GM23338 (cell line): ENCODE results near the gene COBL. TPM values are rescaled to one million over a fixed set of nuclear protein-coding genes. Genes with fewer than 3 reads are reported as not detected.
A peak's percentile ranks its signal among the peaks of the same experiment; 100 is the strongest.

ENCODE experiments used
- ATAC-seq: fragments of 200-7000 bp; cut with Tn5 transposase; 3 replicates; pipeline ENCODE4 v1.9.1; 2020
- DNase-seq: peaks from one replicate; pipeline ENCODE4 v3.0.0-alpha.2; 2015; ENCODE audit warnings: low spot score
- H2AFZ ChIP-seq: fragments of 200-600 bp; sonication (generic); 2 replicates; pipeline ENCODE4 v1.8.0; 2016; ENCODE audit warnings: antibody characterized with exemption, mild to moderate bottlenecking, moderate library complexity
- H3F3A ChIP-seq: fragments of 200-600 bp; sonication (generic); replicated peaks from 2 replicates; pipeline ENCODE4 v1.8.0; 2017; ENCODE audit warnings: antibody characterized with exemption, mixed run types, low read depth
- H3K27ac ChIP-seq: fragments of 200-600 bp; sonication (generic); 2 replicates; pipeline ENCODE4 v1.6.1; 2016; ENCODE audit warnings: low read depth
- H3K27me3 ChIP-seq: fragments of 200-600 bp; sonication (generic); 2 replicates; pipeline ENCODE4 v1.8.0; 2016; ENCODE audit warnings: mild to moderate bottlenecking, mixed run types, moderate library complexity; ENCODE audit not compliant: insufficient read depth
- H3K36me3 ChIP-seq: fragments of 200-600 bp; sonication (generic); 2 replicates; pipeline ENCODE4 v1.8.0; 2016; ENCODE audit warnings: mild to moderate bottlenecking; ENCODE audit not compliant: insufficient read depth
- H3K4me1 ChIP-seq: fragments of 200-600 bp; sonication (generic); 2 replicates; pipeline ENCODE4 v1.8.0; 2016; ENCODE audit warnings: mild to moderate bottlenecking, moderate library complexity; ENCODE audit not compliant: insufficient read depth
- H3K4me2 ChIP-seq: fragments of 200-600 bp; sonication (generic); 2 replicates; pipeline ENCODE4 v1.7.1; 2017; ENCODE audit warnings: mixed run types
- H3K4me3 ChIP-seq: fragments of 200-600 bp; sonication (generic); 2 replicates; pipeline ENCODE4 v1.6.1; 2016; ENCODE audit warnings: mixed run types
- H3K79me2 ChIP-seq: fragments of 200-600 bp; sonication (generic); replicated peaks from 2 replicates; pipeline ENCODE4 v1.8.0; 2017; ENCODE audit warnings: mild to moderate bottlenecking; ENCODE audit not compliant: insufficient read depth
- H3K9me2 ChIP-seq: fragments of 200-600 bp; sonication (generic); 2 replicates; pipeline ENCODE4 v1.8.0; 2017; ENCODE audit not compliant: insufficient read depth
- H4K20me1 ChIP-seq: fragments of 200-600 bp; sonication (generic); replicated peaks from 2 replicates; pipeline ENCODE4 v1.8.0; 2017; ENCODE audit warnings: mild to moderate bottlenecking; ENCODE audit not compliant: insufficient read depth
- H3K27ac Mint-ChIP-seq: 2 replicates; pipeline ENCODE4 v1.8.0; 2020; ENCODE audit warnings: inconsistent platforms, mild to moderate bottlenecking, moderate library complexity, mixed read lengths
- H3K27me3 Mint-ChIP-seq: 3 replicates; pipeline ENCODE4 v1.8.0; 2022; ENCODE audit warnings: low read depth, mild to moderate bottlenecking, moderate library complexity, mixed read lengths, inconsistent platforms; ENCODE audit not compliant: insufficient read depth, poor library complexity
- H3K36me3 Mint-ChIP-seq: 3 replicates; pipeline ENCODE4 v1.8.0; 2021; ENCODE audit warnings: low read depth, mild to moderate bottlenecking, inconsistent platforms, moderate library complexity, mixed read lengths
- H3K4me1 Mint-ChIP-seq: 3 replicates; pipeline ENCODE4 v1.8.0; 2020; ENCODE audit warnings: mild to moderate bottlenecking, inconsistent platforms, mixed read lengths
- H3K4me3 Mint-ChIP-seq: 3 replicates; pipeline ENCODE4 v1.8.0; 2021; ENCODE audit warnings: moderate library complexity, mild to moderate bottlenecking, inconsistent platforms, mixed read lengths
- H3K9me3 Mint-ChIP-seq: 3 replicates; pipeline ENCODE4 v1.8.0; 2020; ENCODE audit warnings: moderate library complexity, mild to moderate bottlenecking, inconsistent platforms, mixed read lengths
- CREB1 ChIP-seq: fragments of 250-450 bp; sonication (Bioruptor Pico); IDR thresholded peaks from 2 replicates; pipeline ENCODE4 v1.5.0; 2020; ENCODE audit warnings: low read depth, mild to moderate bottlenecking, moderate library complexity
- EZH2phosphoT487 ChIP-seq: fragments of 200-600 bp; sonication (generic); IDR thresholded peaks from one replicate; pipeline ENCODE4 v1.8.1; 2018; ENCODE audit warnings: antibody characterized with exemption; ENCODE audit not compliant: unreplicated experiment
- JUNB ChIP-seq: IDR thresholded peaks from one replicate; pipeline ENCODE4 v1.6.1; 2016; ENCODE audit warnings: antibody characterized with exemption; ENCODE audit not compliant: unreplicated experiment
- NANOG ChIP-seq: IDR thresholded peaks from 2 replicates; pipeline ENCODE4 v1.6.1; 2016; ENCODE audit warnings: antibody characterized with exemption, borderline replicate concordance
- POLR2AphosphoS5 ChIP-seq: IDR thresholded peaks from 2 replicates; pipeline ENCODE4 v1.6.1; 2016; ENCODE audit warnings: antibody characterized with exemption, low read depth
- REST ChIP-seq: IDR thresholded peaks from one replicate; pipeline ENCODE4 v1.6.1; 2018; ENCODE audit warnings: antibody characterized with exemption; ENCODE audit not compliant: unreplicated experiment
- STAT1 ChIP-seq: IDR thresholded peaks from one replicate; pipeline ENCODE4 v1.6.1; 2016; ENCODE audit warnings: antibody characterized with exemption; ENCODE audit not compliant: unreplicated experiment
- ZNF114 ChIP-seq: fragments of 250-450 bp; sonication (Bioruptor Pico); IDR thresholded peaks from 2 replicates; pipeline ENCODE4 v1.5.0; 2020; ENCODE audit warnings: mild to moderate bottlenecking, moderate library complexity
- ZNF331 ChIP-seq: fragments of 250-450 bp; sonication (Bioruptor Pico); IDR thresholded peaks from 2 replicates; pipeline ENCODE4 v1.5.0; 2020; ENCODE audit warnings: low read depth, mild to moderate bottlenecking, moderate library complexity
- ZNF462 ChIP-seq: fragments of 250-450 bp; sonication (Bioruptor Pico); IDR thresholded peaks from 2 replicates; pipeline ENCODE4 v1.5.0; 2020; ENCODE audit warnings: mild to moderate bottlenecking, moderate library complexity
- polyA plus RNA-seq: library from polyadenylated mRNA; unstranded; fragments of >200 nt; fragmentation: Nextera tagmentation; extraction: Ambion mirVana; gene quantifications from 2 replicates; pipeline ENCODE4 v1.2.1, GENCODE V29; 2016
- total RNA-seq: library from RNA; depleted of rRNA; stranded (reverse); fragments of >200 nt; shearing (Covaris generic); gene quantifications from 2 replicates; pipeline ENCODE4 v1.2.3, GENCODE V29; 2014

Gene COBL
- total and polyA plus RNA-seq, 2 experiments from 2014 or later, result 18.3 to 51.9 TPM

GRCh38 chr7:51307651-51308210 is 8.9 kb downstream of the COBL start (continued):
- TF ChIP-seq ZNF462 (CRISPR knock-in tag) (no peak), ZNF331 (CRISPR knock-in tag) (no peak), CREB1 (CRISPR knock-in tag) (no peak), STAT1 (no peak), JUNB (no peak)

GRCh38 chr7:51306761-51307160 is 9.8 kb downstream of the COBL start:
- Histone ChIP-seq H3K4me1 (peaks cover 62% of the 10 kb centered on the region), H3K27ac (peak overlapping the region; percentile 47), H3K36me3 (no peaks in the 10 kb centered on the region), H3K4me3 (no peak overlapping the region), H3F3A (0 out of 2 replicates have a peak, but pooled peaks cover 6% of the 10 kb centered on the region), H3K9me2 (no peaks in the 10 kb centered on the region), H3K27me3 (no peaks in the 10 kb centered on the region), H2AFZ (no peak overlapping the region), H3K79me2 (peaks cover 100% of the 10 kb centered on the region), H4K20me1 (peaks cover 52% of the 10 kb centered on the region), H3K4me2 (no peak overlapping the region; the same call in 1 of the 2 replicates)
- Mint-ChIP-seq H3K27ac (no peak overlapping the region), H3K27me3 (peaks cover 8% of the 10 kb centered on the region), H3K4me3 (no peak overlapping the region), H3K4me1 (peaks cover 60% of the 10 kb centered on the region), H3K9me3 (no peaks in the 10 kb centered on the region), H3K36me3 (no peaks in the 10 kb centered on the region; the same call in 2 of the 3 replicates)
- DNase-seq (no peak), ATAC-seq (no peak)
- TF ChIP-seq ZNF331 (CRISPR knock-in tag) (no peak), ZNF114 (CRISPR knock-in tag) (no peak), EZH2phosphoT487 (no peak), NANOG (no peak), JUNB (no peak), REST (no peak), POLR2AphosphoS5 (no peak)
